ENCODE data around the gene DIS3.

The DIS3 gene

DNA sequence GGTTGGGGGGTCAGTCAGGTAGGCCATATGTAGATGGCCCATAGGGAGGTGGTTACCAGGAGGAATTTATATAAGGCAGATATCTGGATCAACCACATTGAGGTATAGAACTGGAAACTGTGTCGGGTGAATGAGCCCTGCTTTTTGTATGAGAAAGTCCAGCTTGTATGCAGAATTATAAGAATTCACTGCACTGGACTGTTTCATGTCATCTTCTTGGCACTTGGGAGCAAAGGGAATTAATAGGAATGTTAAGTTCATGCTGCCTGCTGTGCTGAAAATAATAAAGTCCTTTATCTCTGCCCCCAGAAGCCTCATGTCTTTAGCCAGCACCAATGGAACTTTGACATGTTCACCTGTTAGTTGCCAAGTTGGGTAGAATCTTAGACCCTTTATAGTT lies 41.7 kb downstream of the DIS3 start (continued):
- no peak for TF ChIP-seq TRIM28 (IDR thresholded peaks at IDR 0.05; ENCODE audit: borderline replicate concordance, low read length)

DNA sequence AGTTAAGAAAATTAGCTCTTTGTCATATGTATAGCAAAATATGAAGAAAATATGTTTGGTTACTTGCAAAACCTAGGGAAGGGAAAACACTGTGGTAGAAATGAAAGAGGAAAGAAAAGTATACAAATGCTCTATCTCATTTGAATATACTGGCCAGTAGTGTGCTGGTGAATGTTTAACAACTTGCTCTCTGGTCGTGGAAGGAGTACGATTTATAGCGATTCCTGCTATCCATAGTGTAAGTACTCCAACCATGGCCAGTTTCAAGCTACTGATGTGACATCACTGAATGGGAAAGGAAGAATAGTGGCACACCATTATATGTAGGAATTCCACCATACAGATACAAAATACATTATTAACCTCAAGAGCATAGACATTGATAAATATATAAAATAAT lies 44.7 kb downstream of the DIS3 start:
- CTCF ChIA-PET: no interaction called here
- H3K27ac ChIP-seq (ENCODE audit: extremely low read depth, low read depth, low read length): no peak overlapping the region
- no peaks in the 10 kb centered on the region for H3K9me3 ChIP-seq (ENCODE audit: control insufficient read depth, insufficient read depth, low read depth, low read length)
- no peak for TF ChIP-seq ZBTB21 (tag by site-specific recombination; IDR thresholded peaks at IDR 0.05)
- peaks cover 6 to 82% of the 10 kb centered on the region in 2 experiments for H3K36me3 ChIP-seq (ENCODE audit: control insufficient read depth in 2 of 2, insufficient read depth in 1 of 2, low read length in 2 of 2)
- no peaks in the 10 kb centered on the region for H3K4me1 ChIP-seq (ENCODE audit: control insufficient read depth, insufficient read depth, low read length)
- POLR2A ChIA-PET: no interaction called here
- H3K4me3 ChIP-seq (ENCODE audit: low read depth, low read length): no peak overlapping the region

DNA sequence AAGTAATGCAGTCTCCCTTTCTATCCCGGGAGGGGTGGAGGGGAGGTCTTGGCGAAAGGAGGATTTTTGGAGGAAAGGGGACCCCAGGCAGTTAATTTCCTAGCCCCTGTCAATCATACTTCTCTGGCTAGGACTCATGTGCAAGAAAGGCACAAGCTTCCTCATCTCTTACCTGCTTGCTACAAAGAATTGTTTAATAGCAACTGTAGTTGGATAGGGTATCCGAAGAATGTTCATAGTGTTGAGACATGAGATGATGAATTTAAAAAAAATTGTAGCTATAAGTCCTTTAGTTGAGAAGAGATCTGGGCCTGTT lies 53.5 kb downstream of the DIS3 start:
- H3K9me3 ChIP-seq (ENCODE audit: control insufficient read depth, insufficient read depth, low read depth, low read length): no peaks in the 10 kb centered on the region
- H3K36me3 ChIP-seq (ENCODE audit: control insufficient read depth in 2 of 2, insufficient read depth in 1 of 2, low read length in 2 of 2): peaks cover 0 to 56% of the 10 kb centered on the region in 2 experiments; a peak in 1 of 3 replicates
- no peak overlapping the region; the same call in 1 of the 2 replicates for H3K27ac ChIP-seq (ENCODE audit: extremely low read depth, low read depth, low read length)
- H3K4me1 ChIP-seq (ENCODE audit: control insufficient read depth, insufficient read depth, low read length): no peaks in the 10 kb centered on the region
- ChIA-PET POLR2A (interaction anchor here (1.0 to 1.1 kb wide), 2 partner anchors 51 to 330 kb away, joined by 3 read pairs; partner anchors contain the start of gene KLF5), CTCF (interaction anchor here (0.6 kb wide), 2 partner anchors 46 to 86 kb away, joined by 3 to 4 read pairs; no protein-coding TSS in a partner anchor)
- peak overlapping the region; percentile 85 for H3K4me3 ChIP-seq (ENCODE audit: low read depth, low read length)
- TF ChIP-seq, protein P1, sequence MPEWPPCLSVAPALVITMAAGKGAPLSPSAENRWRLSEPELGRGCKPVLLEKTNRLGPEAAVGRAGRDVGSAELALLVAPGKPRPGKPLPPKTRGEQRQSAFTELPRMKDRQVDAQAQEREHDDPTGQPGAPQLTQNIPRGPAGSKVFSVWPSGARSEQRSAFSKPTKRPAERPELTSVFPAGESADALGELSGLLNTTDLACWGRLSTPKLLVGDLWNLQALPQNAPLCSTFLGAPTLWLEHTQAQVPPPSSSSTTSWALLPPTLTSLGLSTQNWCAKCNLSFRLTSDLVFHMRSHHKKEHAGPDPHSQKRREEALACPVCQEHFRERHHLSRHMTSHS (tag by site-specific recombination; IDR thresholded peaks at IDR 0.05): no peak
- TF ChIP-seq KLF10 (tag by site-specific recombination; IDR thresholded peaks at IDR 0.05) (no peak), KLF16 (tag by site-specific recombination; IDR thresholded peaks at IDR 0.05) (no peak), ZNF23 (tag by site-specific recombination; IDR thresholded peaks at IDR 0.05; ENCODE audit: borderline replicate concordance) (no peak), ZNF274 (IDR thresholded peaks at IDR 0.05; ENCODE audit: low read length) (no peak), ZNF274 (tag by site-specific recombination; IDR thresholded peaks at IDR 0.05; ENCODE audit: borderline replicate concordance) (no peak), ZNF416 (tag by site-specific recombination; IDR thresholded peaks at IDR 0.05) (no peak), ZNF501 (tag by site-specific recombination; IDR thresholded peaks at IDR 0.05) (no peak), ZNF48 (tag by site-specific recombination; IDR thresholded peaks at IDR 0.05) (no peak), ZNF394 (tag by site-specific recombination; IDR thresholded peaks at IDR 0.05; ENCODE audit: borderline replicate concordance) (no peak), ZNF239 (tag by site-specific recombination; IDR thresholded peaks at IDR 0.05) (no peak), ZNF677 (tag by site-specific recombination; IDR thresholded peaks at IDR 0.05) (no peak), ZNF785 (tag by site-specific recombination; IDR thresholded peaks at IDR 0.05) (no peak)
- TF ChIP-seq, protein P2, sequence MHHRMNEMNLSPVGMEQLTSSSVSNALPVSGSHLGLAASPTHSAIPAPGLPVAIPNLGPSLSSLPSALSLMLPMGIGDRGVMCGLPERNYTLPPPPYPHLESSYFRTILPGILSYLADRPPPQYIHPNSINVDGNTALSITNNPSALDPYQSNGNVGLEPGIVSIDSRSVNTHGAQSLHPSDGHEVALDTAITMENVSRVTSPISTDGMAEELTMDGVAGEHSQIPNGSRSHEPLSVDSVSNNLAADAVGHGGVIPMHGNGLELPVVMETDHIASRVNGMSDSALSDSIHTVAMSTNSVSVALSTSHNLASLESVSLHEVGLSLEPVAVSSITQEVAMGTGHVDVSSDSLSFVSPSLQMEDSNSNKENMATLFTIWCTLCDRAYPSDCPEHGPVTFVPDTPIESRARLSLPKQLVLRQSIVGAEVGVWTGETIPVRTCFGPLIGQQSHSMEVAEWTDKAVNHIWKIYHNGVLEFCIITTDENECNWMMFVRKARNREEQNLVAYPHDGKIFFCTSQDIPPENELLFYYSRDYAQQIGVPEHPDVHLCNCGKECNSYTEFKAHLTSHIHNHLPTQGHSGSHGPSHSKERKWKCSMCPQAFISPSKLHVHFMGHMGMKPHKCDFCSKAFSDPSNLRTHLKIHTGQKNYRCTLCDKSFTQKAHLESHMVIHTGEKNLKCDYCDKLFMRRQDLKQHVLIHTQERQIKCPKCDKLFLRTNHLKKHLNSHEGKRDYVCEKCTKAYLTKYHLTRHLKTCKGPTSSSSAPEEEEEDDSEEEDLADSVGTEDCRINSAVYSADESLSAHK (tag by site-specific recombination; IDR thresholded peaks at IDR 0.05): no peak
- TF ChIP-seq, protein P3, sequence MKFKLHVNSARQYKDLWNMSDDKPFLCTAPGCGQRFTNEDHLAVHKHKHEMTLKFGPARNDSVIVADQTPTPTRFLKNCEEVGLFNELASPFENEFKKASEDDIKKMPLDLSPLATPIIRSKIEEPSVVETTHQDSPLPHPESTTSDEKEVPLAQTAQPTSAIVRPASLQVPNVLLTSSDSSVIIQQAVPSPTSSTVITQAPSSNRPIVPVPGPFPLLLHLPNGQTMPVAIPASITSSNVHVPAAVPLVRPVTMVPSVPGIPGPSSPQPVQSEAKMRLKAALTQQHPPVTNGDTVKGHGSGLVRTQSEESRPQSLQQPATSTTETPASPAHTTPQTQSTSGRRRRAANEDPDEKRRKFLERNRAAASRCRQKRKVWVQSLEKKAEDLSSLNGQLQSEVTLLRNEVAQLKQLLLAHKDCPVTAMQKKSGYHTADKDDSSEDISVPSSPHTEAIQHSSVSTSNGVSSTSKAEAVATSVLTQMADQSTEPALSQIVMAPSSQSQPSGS (tag by site-specific recombination; IDR thresholded peaks at IDR 0.05; ENCODE audit: low read depth): no peak
- TF ChIP-seq, protein P4, sequence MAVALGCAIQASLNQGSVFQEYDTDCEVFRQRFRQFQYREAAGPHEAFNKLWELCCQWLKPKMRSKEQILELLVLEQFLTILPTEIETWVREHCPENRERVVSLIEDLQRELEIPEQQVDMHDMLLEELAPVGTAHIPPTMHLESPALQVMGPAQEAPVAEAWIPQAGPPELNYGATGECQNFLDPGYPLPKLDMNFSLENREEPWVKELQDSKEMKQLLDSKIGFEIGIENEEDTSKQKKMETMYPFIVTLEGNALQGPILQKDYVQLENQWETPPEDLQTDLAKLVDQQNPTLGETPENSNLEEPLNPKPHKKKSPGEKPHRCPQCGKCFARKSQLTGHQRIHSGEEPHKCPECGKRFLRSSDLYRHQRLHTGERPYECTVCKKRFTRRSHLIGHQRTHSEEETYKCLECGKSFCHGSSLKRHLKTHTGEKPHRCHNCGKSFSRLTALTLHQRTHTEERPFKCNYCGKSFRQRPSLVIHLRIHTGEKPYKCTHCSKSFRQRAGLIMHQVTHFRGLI (tag by site-specific recombination; IDR thresholded peaks at IDR 0.05): no peak
- TF ChIP-seq, protein P5, sequence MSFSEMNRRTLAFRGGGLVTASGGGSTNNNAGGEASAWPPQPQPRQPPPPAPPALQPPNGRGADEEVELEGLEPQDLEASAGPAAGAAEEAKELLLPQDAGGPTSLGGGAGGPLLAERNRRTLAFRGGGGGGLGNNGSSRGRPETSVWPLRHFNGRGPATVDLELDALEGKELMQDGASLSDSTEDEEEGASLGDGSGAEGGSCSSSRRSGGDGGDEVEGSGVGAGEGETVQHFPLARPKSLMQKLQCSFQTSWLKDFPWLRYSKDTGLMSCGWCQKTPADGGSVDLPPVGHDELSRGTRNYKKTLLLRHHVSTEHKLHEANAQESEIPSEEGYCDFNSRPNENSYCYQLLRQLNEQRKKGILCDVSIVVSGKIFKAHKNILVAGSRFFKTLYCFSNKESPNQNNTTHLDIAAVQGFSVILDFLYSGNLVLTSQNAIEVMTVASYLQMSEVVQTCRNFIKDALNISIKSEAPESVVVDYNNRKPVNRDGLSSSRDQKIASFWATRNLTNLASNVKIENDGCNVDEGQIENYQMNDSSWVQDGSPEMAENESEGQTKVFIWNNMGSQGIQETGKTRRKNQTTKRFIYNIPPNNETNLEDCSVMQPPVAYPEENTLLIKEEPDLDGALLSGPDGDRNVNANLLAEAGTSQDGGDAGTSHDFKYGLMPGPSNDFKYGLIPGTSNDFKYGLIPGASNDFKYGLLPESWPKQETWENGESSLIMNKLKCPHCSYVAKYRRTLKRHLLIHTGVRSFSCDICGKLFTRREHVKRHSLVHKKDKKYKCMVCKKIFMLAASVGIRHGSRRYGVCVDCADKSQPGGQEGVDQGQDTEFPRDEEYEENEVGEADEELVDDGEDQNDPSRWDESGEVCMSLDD (tag by site-specific recombination; IDR thresholded peaks at IDR 0.05): no peak
- TF ChIP-seq, protein P6, sequence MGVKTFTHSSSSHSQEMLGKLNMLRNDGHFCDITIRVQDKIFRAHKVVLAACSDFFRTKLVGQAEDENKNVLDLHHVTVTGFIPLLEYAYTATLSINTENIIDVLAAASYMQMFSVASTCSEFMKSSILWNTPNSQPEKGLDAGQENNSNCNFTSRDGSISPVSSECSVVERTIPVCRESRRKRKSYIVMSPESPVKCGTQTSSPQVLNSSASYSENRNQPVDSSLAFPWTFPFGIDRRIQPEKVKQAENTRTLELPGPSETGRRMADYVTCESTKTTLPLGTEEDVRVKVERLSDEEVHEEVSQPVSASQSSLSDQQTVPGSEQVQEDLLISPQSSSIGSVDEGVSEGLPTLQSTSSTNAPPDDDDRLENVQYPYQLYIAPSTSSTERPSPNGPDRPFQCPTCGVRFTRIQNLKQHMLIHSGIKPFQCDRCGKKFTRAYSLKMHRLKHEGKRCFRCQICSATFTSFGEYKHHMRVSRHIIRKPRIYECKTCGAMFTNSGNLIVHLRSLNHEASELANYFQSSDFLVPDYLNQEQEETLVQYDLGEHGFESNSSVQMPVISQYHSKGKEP (tag by site-specific recombination; IDR thresholded peaks at IDR 0.05): no peak
